ENCODE measurements around the gene CD28.

DNA sequence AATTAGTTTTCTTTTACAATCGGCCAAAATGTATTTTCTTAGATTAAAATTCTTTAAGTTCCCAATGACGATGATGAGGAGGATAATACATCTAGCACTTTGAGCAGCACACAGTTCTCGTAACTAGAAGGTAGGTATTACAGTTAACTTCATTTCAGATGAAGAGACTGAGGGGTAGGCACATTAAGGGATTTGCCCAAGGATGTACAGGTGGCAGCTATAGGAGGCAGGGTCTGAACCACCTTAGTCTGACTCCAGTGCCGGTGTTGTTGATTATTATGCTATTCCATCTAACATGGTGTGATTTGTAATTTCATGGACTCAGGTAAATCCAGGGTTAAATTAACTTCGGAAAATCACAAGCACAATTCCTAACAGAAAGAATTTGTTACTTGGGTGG lies 1.1 kb downstream of the CD28 start:
- TF ChIP-seq EZH2 (IDR thresholded peaks at IDR 0.05; ENCODE audit: insufficient read depth, poor library complexity, severe bottlenecking) (no peak), EZH2phosphoT487 (IDR thresholded peaks at IDR 0.05; ENCODE audit: insufficient read depth, low read depth) (no peak)

Measured in GM23248 (cell line).